Common myeloid progenitor, CD34-positive (primary cell): ENCODE data around the gene SCOC.

Source experiments
- CTCF ChIA-PET: fragments of 350-600 bp; sonication (Branson Sonifier 250); formaldehyde crosslinking; loops from one replicate; lab custom pipeline; 2021; ENCODE audit warnings: antibody characterized with exemption; lab: Charles Lee
- POLR2A ChIA-PET: fragments of 350-600 bp; sonication (Branson Sonifier 250); formaldehyde crosslinking; loops from one replicate; lab custom pipeline; 2021; ENCODE audit warnings: antibody characterized with exemption; lab: Charles Lee
- DNase-seq, 3 donors: peaks; one replicate each; pipeline versions ENCODE4 v3.0.0 to v3.0.0-alpha.2; 2013
- H3K27ac ChIP-seq, 2 experiments: 1 replicate in 1 of 2; 2 replicates in 1 of 2; pipeline ENCODE4 v1.7.0; 2013; ENCODE audit warnings: inconsistent platforms in 2 of 2, low read length in 2 of 2, mild to moderate bottlenecking in 2 of 2, low read depth in 1 of 2, moderate library complexity in 1 of 2; ENCODE audit not compliant: severe bottlenecking in 2 of 2, insufficient read depth in 1 of 2, poor library complexity in 1 of 2
- H3K27me3 ChIP-seq, 5 experiments: replicated peaks in 2 of 5; 1 replicate in 3 of 5; 2 replicates in 2 of 5; pipeline versions ENCODE4 v1.6.1 to v1.7.0; 2013; ENCODE audit warnings: low read length in 4 of 5, mild to moderate bottlenecking in 2 of 5, moderate library complexity in 2 of 5, inconsistent platforms in 1 of 5; ENCODE audit not compliant: insufficient read depth in 5 of 5, control insufficient read depth in 4 of 5
- H3K36me3 ChIP-seq, 4 experiments: 1 replicate in 2 of 4; 2 replicates in 2 of 4; pipeline versions ENCODE4 v1.6.1 to v1.7.0; 2013; ENCODE audit warnings: low read length in 3 of 4, control low read depth in 1 of 4, mild to moderate bottlenecking in 1 of 4; ENCODE audit not compliant: control insufficient read depth in 4 of 4, insufficient read depth in 4 of 4
- H3K4me1 ChIP-seq, 4 experiments: 1 replicate in 3 of 4; 2 replicates in 1 of 4; pipeline versions ENCODE4 v1.6.1 to v1.7.1; 2013; ENCODE audit warnings: low read length in 3 of 4, mild to moderate bottlenecking in 3 of 4, control low read depth in 1 of 4, inconsistent platforms in 1 of 4, moderate library complexity in 1 of 4; ENCODE audit not compliant: control insufficient read depth in 4 of 4, insufficient read depth in 4 of 4; ENCODE audit errors: control extremely low read depth in 1 of 4
- H3K4me3 ChIP-seq, 7 experiments: 1 replicate in 4 of 7; 2 replicates in 3 of 7; pipeline versions ENCODE4 v1.5.1 to v1.7.0; 2013; ENCODE audit warnings: mild to moderate bottlenecking in 7 of 7, low read length in 6 of 7, moderate library complexity in 6 of 7, inconsistent platforms in 2 of 7, low read depth in 2 of 7, control low read depth in 1 of 7; ENCODE audit not compliant: insufficient read depth in 4 of 7, control insufficient read depth in 1 of 7; ENCODE audit errors: extremely low read depth in 1 of 7
- H3K9me3 ChIP-seq, 5 experiments: 1 replicate in 4 of 5; 2 replicates in 1 of 5; pipeline versions ENCODE4 v1.6.1 to v1.7.1; 2013; ENCODE audit warnings: low read length in 4 of 5, mild to moderate bottlenecking in 2 of 5, inconsistent platforms in 1 of 5, low read depth in 1 of 5, moderate library complexity in 1 of 5; ENCODE audit not compliant: control insufficient read depth in 4 of 5, insufficient read depth in 2 of 5; ENCODE audit errors: control extremely low read depth in 1 of 5
- WGBS: methylation state at CpG from one replicate; pipeline ENCODE4 v1.1.5; 2013; ENCODE audit not compliant: insufficient coverage; 5-methylcytosine and 5-hydroxymethylcytosine counted together

Gene SCOC

GRCh38 chr4:140358281-140358680 lies 15.2 kb upstream of the SCOC start:
- Histone ChIP-seq H3K4me3 (peak overlapping the region in 1 of 7 experiments; percentile 2), H3K36me3 (no peaks in the 10 kb centered on the region), H3K27me3 (no peaks in the 10 kb centered on the region), H3K9me3 (no peaks in the 10 kb centered on the region), H3K4me1 (peaks cover 7 to 31% (median 17%) of the 10 kb centered on the region in 4 experiments), H3K27ac (no peak overlapping the region)
- DNase-seq = peak; percentile 72 to 92 (median 87)
- CTCF ChIA-PET = interaction anchor here (1.5 to 4.4 kb wide), 6 partner anchors 9 to 260 kb away, joined by 3 to 38 read pairs (median 22); partner anchors contain the start of gene SCOC
- POLR2A ChIA-PET = no interaction called here
- WGBS = no CpG with 5 or more reads among the region's 1 CpG

GRCh38 chr4:140359562-140360427 lies 13.7 kb upstream of the SCOC start:
- Histone ChIP-seq H3K27me3 (no peaks in the 10 kb centered on the region), H3K4me1 (peaks cover 7 to 22% (median 13%) of the 10 kb centered on the region in 4 experiments), H3K9me3 (no peaks in the 10 kb centered on the region), H3K4me3 (no peak overlapping the region), H3K36me3 (no peaks in the 10 kb centered on the region), H3K27ac (no peak overlapping the region)
- ChIA-PET POLR2A (no interaction called here), CTCF (interaction anchor here (0.6 to 5.9 kb wide), 50 partner anchors 9 to 708 kb away, joined by 3 to 40 read pairs (median 4); partner anchors contain the start of genes CLGN and SCOC)
- peak; percentile 86 to 90 (median 87) for DNase-seq
- WGBS = 49% methylated on average over 6 of the region's 7 CpGs

DNA sequence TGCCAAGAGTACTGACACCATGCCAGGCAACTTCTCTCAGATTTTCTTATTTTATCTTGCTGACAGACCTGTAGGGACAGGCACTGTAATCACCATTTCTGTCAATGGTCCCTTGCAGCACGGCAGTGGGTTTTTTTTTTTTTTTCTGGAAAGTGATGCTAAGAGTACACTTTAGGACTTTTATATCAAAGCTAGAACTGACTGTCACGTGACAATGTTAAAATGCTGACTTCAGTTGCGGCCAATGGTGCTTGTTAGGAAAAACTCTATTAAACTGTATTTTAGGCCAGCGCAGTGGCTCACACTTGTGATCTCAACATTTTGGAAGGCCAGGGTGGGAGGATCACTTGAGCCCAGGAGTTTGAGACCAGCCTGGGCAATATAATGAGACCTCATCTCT lies 12.3 kb upstream of the SCOC start:
- H3K27ac ChIP-seq = no peak overlapping the region
- ChIA-PET CTCF (interaction anchor here (0.7 to 5.9 kb wide), 20 partner anchors 8 to 709 kb away, joined by 3 to 40 read pairs (median 10); partner anchors contain the start of genes CLGN and SCOC), POLR2A (interaction anchor here (0.6 kb wide), 1 partner anchor 49 kb away, joined by 7 read pairs; no protein-coding TSS in a partner anchor)
- no peaks in the 10 kb centered on the region for H3K27me3 ChIP-seq
- no peaks in the 10 kb centered on the region for H3K36me3 ChIP-seq
- DNase-seq = no peak
- no peaks in the 10 kb centered on the region for H3K9me3 ChIP-seq
- peaks cover 7 to 22% (median 13%) of the 10 kb centered on the region in 4 experiments for H3K4me1 ChIP-seq
- H3K4me3 ChIP-seq = no peak overlapping the region
- 97% methylated on average over 3 of the region's 4 CpGs for WGBS

GRCh38 chr4:140363051-140363450 lies 10.4 kb upstream of the SCOC start:
- no peak for DNase-seq
- POLR2A ChIA-PET = no interaction called here
- H3K27me3 ChIP-seq = no peaks in the 10 kb centered on the region
- H3K9me3 ChIP-seq = no peaks in the 10 kb centered on the region
- H3K4me3 ChIP-seq = no peak overlapping the region
- no peaks in the 10 kb centered on the region for H3K36me3 ChIP-seq
- 100% methylated on average over 2 of the region's 3 CpGs for WGBS
- H3K4me1 ChIP-seq = peaks cover 0 to 13% (median 8%) of the 10 kb centered on the region in 4 experiments
- H3K27ac ChIP-seq = no peak overlapping the region
- CTCF ChIA-PET = interaction anchor here (1.2 to 5.9 kb wide), 10 partner anchors 9 to 277 kb away, joined by 3 to 40 read pairs (median 5); partner anchors contain the start of genes CLGN and SCOC

DNA sequence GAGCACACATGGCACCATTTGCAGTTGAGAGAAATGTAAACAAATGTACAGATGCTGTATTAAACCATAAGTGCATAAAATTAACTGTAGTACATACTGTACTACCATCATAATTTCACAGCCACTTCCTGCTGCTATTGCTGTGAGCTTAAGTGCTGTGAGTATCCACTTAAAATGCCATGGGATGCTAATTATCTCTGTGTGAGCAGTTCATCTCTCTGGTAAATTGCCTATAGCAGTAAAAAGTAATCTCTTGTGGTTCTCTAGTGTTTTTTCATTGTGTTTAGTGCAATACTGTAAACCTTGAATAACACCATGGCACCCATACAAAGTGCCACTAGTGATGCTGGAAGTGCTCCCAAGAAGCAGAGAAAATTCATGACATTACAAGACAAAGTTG lies 9.9 kb upstream of the SCOC start:
- Histone ChIP-seq H3K27ac (no peak overlapping the region), H3K9me3 (no peaks in the 10 kb centered on the region), H3K4me3 (no peak overlapping the region), H3K27me3 (no peaks in the 10 kb centered on the region), H3K36me3 (no peaks in the 10 kb centered on the region), H3K4me1 (peaks cover 0 to 8% (median 4%) of the 10 kb centered on the region in 4 experiments)
- POLR2A ChIA-PET = no interaction called here
- CTCF ChIA-PET = interaction anchor here (0.9 to 5.9 kb wide), 9 partner anchors 9 to 625 kb away, joined by 3 to 40 read pairs (median 5); partner anchors contain the start of genes CLGN and SCOC
- no peak for DNase-seq

GRCh38 chr4:140367738-140368137 lies 5.7 kb upstream of the SCOC start:
- peaks cover 0 to 10% (median 8%) of the 10 kb centered on the region in 4 experiments for H3K4me1 ChIP-seq
- H3K27me3 ChIP-seq = no peaks in the 10 kb centered on the region
- H3K9me3 ChIP-seq = no peaks in the 10 kb centered on the region
- CTCF ChIA-PET = interaction anchor here (0.8 to 3.0 kb wide), 3 partner anchors 8 to 268 kb away, joined by 3 to 24 read pairs (median 3); no protein-coding TSS in a partner anchor
- no peak overlapping the region for H3K27ac ChIP-seq
- 100% methylated on average over 2 of the region's 2 CpGs for WGBS
- POLR2A ChIA-PET = no interaction called here
- no peaks in the 10 kb centered on the region for H3K36me3 ChIP-seq
- H3K4me3 ChIP-seq = no peak overlapping the region
- DNase-seq = no peak
